Endothelial cell of umbilical vein (primary cell): ENCODE data around the gene SLC25A43. TPM values are rescaled to one million over a fixed set of nuclear protein-coding genes. Genes with fewer than 3 reads are reported as not detected.

Experiments
- BruUV-seq: library from RNA; stranded (reverse); fragments of 400-500 nt; replicated peaks from 2 replicates; lab custom pipeline; 2021; lab: Mats Ljungman, UMichigan
- CTCF ChIA-PET: fragments of 300-600, 350-600 bp; sonication (Branson Sonifier 250); formaldehyde crosslinking; loops from one replicate; lab custom pipeline; 2021; ENCODE audit warnings: antibody characterized with exemption, inconsistent platforms; lab: Charles Lee
- POLR2A ChIA-PET: fragments of 300-600, 350-600 bp; sonication (Branson Sonifier 250); formaldehyde crosslinking; loops from one replicate; lab custom pipeline; 2021; ENCODE audit warnings: antibody characterized with exemption, inconsistent platforms; lab: Charles Lee
- DNase-seq: peaks from one replicate; pipeline ENCODE4 v3.0.0-alpha.2; 2011; ENCODE audit warnings: low read depth, low spot score
- FAIRE-seq: peaks from 2 replicates; lab custom pipeline; 2011; peaks lifted over from hg19 to GRCh38; lab: Jason Lieb, UNC
- H2AFZ ChIP-seq: 2 replicates; pipeline ENCODE4 v1.6.0; 2012; ENCODE audit warnings: low read depth, low read length, control low read depth, inconsistent platforms
- H3K27ac ChIP-seq: 2 replicates; pipeline ENCODE4 v1.5.1; 2011; ENCODE audit warnings: low read depth, mild to moderate bottlenecking, control low read depth, low read length, moderate library complexity; ENCODE audit not compliant: insufficient read depth
- H3K27me3 ChIP-seq, 2 experiments: 2 replicates each; pipeline versions ENCODE4 v1.6.0 to v1.6.1; 2011; ENCODE audit warnings: low read length in 2 of 2, mixed read lengths in 1 of 2; ENCODE audit not compliant: control insufficient read depth in 2 of 2, insufficient read depth in 2 of 2
- H3K36me3 ChIP-seq, 2 experiments: 2 replicates in 1 of 2; 3 replicates in 1 of 2; pipeline ENCODE4 v1.5.1; 2011; ENCODE audit warnings: low read length in 2 of 2, mild to moderate bottlenecking in 1 of 2, moderate library complexity in 1 of 2; ENCODE audit not compliant: control insufficient read depth in 2 of 2, insufficient read depth in 2 of 2; ENCODE audit errors: extremely low read depth in 1 of 2
- H3K4me1 ChIP-seq: 3 replicates; pipeline ENCODE4 v1.5.1; 2011; ENCODE audit warnings: mild to moderate bottlenecking, low read length; ENCODE audit not compliant: control insufficient read depth, insufficient read depth; ENCODE audit errors: extremely low read depth
- H3K4me2 ChIP-seq: 2 replicates; pipeline ENCODE4 v1.6.1; 2011; ENCODE audit warnings: low read length, control low read depth, mixed read lengths; ENCODE audit not compliant: insufficient read depth
- H3K4me3 ChIP-seq, 3 experiments: fragments of 200-600 bp in 1 of 3; sonication (generic), shearing (Covaris generic) in 1 of 3; replicated peaks in 1 of 3; 2 replicates each; pipeline ENCODE4 v1.5.1; 2011 to 2016; ENCODE audit warnings: control low read depth in 3 of 3, low read length in 3 of 3, mild to moderate bottlenecking in 2 of 3, inconsistent platforms in 1 of 3, low read depth in 1 of 3, moderate library complexity in 1 of 3; ENCODE audit not compliant: insufficient read depth in 1 of 3
- H3K79me2 ChIP-seq: 2 replicates; pipeline ENCODE4 v1.6.0; 2012; ENCODE audit warnings: low read length, inconsistent platforms; ENCODE audit not compliant: control insufficient read depth, insufficient read depth
- H3K9ac ChIP-seq: replicated peaks from 2 replicates; pipeline ENCODE3; 2011; ENCODE audit warnings: low read length, control low read depth; ENCODE audit not compliant: insufficient read depth; ENCODE audit errors: extremely low read depth
- H3K9me1 ChIP-seq: replicated peaks from 3 replicates; pipeline ENCODE4 v1.6.0; 2011; ENCODE audit warnings: mild to moderate bottlenecking, low read length; ENCODE audit not compliant: control insufficient read depth, insufficient read depth; ENCODE audit errors: extremely low read depth
- H3K9me3 ChIP-seq: replicated peaks from 2 replicates; pipeline ENCODE4 v1.5.1; 2012; ENCODE audit warnings: low read length, inconsistent platforms; ENCODE audit not compliant: control insufficient read depth, insufficient read depth
- H4K20me1 ChIP-seq: replicated peaks from 2 replicates; pipeline ENCODE3; 2011; ENCODE audit warnings: mild to moderate bottlenecking, low read length; ENCODE audit not compliant: control insufficient read depth, insufficient read depth; ENCODE audit errors: extremely low read depth
- EZH2 ChIP-seq: IDR thresholded peaks from 2 replicates; pipeline ENCODE4 v1.6.1; 2012; ENCODE audit warnings: borderline replicate concordance, low read depth, mild to moderate bottlenecking, moderate library complexity, low read length, inconsistent platforms; ENCODE audit not compliant: severe bottlenecking
- FOS ChIP-seq: IDR thresholded peaks from 2 replicates; pipeline ENCODE4 v1.6.1; 2011; ENCODE audit warnings: mild to moderate bottlenecking, low read length, moderate library complexity, borderline replicate concordance; ENCODE audit not compliant: insufficient read depth
- GATA2 ChIP-seq: IDR thresholded peaks from 2 replicates; pipeline ENCODE4 v1.7.0; 2011; ENCODE audit warnings: low read depth, mild to moderate bottlenecking, moderate library complexity, mixed read lengths, low read length; ENCODE audit not compliant: insufficient read length, insufficient read depth
- JUN ChIP-seq: IDR thresholded peaks from 2 replicates; pipeline ENCODE4 v1.6.1; 2011; ENCODE audit warnings: borderline replicate concordance, low read depth; ENCODE audit not compliant: insufficient read length, insufficient read depth
- MYC ChIP-seq: IDR thresholded peaks from one replicate; pipeline ENCODE4 v1.6.1; 2011; ENCODE audit warnings: mild to moderate bottlenecking, low read depth, low read length
- POLR2A ChIP-seq: IDR thresholded peaks from 2 replicates; pipeline ENCODE4 v1.6.1; 2012; ENCODE audit warnings: low read depth, mild to moderate bottlenecking, control low read depth, low read length
- POLR2AphosphoS5 ChIP-seq: IDR thresholded peaks from 2 replicates; pipeline ENCODE4 v1.6.1; 2012; ENCODE audit warnings: low read depth, mild to moderate bottlenecking, control low read depth, low read length, moderate library complexity; ENCODE audit not compliant: insufficient read depth
- dilution Hi-C: fragments of 300-500 bp; cut with MboI; formaldehyde crosslinking; loops from one replicate; pipeline ENCODE4 v1.15.0; 2019; ENCODE audit warnings: low sequenced_read_pairs; ENCODE audit not compliant: extremely low pct_ligation_motif_present
- intact Hi-C: fragments of 100-400 bp; cut with micrococcal nuclease; formaldehyde crosslinking; loops from one replicate; pipeline ENCODE4 v1.10.0; 2022
- polyA plus RNA-seq, 4 experiments: library from polyadenylated mRNA; depleted of rRNA in 3 of 4; stranded (reverse) in 3 of 4; unstranded in 1 of 4; fragments of >200 nt; gene quantifications; 2 replicates each; pipeline versions ENCODE4 v1.2.1 to v1.2.3, GENCODE V29; 2011 to 2012; ENCODE audit warnings: missing spikeins in 1 of 4
- total RNA-seq: library from RNA; stranded (reverse); gene quantifications from 2 replicates; pipeline ENCODE4 v1.2.3, GENCODE V29; 2021
- TF ChIP-seq, protein P1 (sequence below): IDR thresholded peaks from 2 replicates; pipeline ENCODE4 v1.6.1; 2011; ENCODE audit not compliant: insufficient read depth, insufficient read length
- TF ChIP-seq, protein P2 (sequence below), 2 donors: IDR thresholded peaks; 1 replicate in 1 of 2; 2 replicates in 1 of 2; pipeline ENCODE4 v1.5.1; 2011; ENCODE audit warnings: low read length in 2 of 2, mild to moderate bottlenecking in 2 of 2, moderate library complexity in 2 of 2, control low read depth in 1 of 2, inconsistent platforms in 1 of 2, low read depth in 1 of 2; ENCODE audit not compliant: insufficient read depth in 1 of 2; ENCODE audit errors: extremely low read depth in 1 of 2

Gene SLC25A43
- total and polyA plus RNA-seq, 2 donors (not counting 3 experiments of a cell fraction or from before 2014, with no cell fraction given) = 7.2 to 11.5 TPM

DNA sequence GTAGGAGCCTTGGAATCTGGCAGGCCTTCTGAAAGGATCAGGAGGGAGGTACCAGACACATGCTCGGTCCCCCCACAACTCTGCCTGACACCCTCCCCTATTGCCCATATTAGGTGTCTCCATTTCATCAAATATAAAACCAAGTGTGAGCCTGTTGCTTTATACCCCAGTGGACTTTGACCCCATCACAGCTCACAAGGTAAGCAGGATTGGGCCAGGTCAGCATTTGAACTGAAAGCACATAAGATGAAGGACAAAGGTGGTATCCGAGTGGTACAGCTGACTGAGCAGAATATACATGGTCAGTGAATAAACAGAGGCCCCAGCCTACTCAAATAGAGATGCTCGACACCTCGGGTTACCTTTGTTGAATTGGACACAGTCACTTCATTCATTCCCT lies 20.0 kb downstream of the SLC25A43 start:
- Histone ChIP-seq H3K79me2 (no peaks in the 10 kb centered on the region), H2AFZ (no peak overlapping the region), H3K4me3 (no peak overlapping the region), H3K9me1 (no peaks in the 10 kb centered on the region), H3K27me3 (no peaks in the 10 kb centered on the region), H3K4me2 (no peak overlapping the region), H3K9ac (no peak overlapping the region), H4K20me1 (no peaks in the 10 kb centered on the region), H3K9me3 (no peaks in the 10 kb centered on the region), H3K27ac (no peak overlapping the region), H3K36me3 (no peaks in the 10 kb centered on the region), H3K4me1 (no peaks in the 10 kb centered on the region)
- no TSS peak for BruUV-seq
- dilution Hi-C loops = no loop called here
- FAIRE-seq (no peak), DNase-seq (no peak)
- ChIA-PET POLR2A (no interaction called here), CTCF (no interaction called here)
- intact Hi-C loops = no loop called here
- TF ChIP-seq, protein P1, sequence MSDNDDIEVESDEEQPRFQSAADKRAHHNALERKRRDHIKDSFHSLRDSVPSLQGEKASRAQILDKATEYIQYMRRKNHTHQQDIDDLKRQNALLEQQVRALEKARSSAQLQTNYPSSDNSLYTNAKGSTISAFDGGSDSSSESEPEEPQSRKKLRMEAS = no peak
- TF ChIP-seq, protein P2, sequence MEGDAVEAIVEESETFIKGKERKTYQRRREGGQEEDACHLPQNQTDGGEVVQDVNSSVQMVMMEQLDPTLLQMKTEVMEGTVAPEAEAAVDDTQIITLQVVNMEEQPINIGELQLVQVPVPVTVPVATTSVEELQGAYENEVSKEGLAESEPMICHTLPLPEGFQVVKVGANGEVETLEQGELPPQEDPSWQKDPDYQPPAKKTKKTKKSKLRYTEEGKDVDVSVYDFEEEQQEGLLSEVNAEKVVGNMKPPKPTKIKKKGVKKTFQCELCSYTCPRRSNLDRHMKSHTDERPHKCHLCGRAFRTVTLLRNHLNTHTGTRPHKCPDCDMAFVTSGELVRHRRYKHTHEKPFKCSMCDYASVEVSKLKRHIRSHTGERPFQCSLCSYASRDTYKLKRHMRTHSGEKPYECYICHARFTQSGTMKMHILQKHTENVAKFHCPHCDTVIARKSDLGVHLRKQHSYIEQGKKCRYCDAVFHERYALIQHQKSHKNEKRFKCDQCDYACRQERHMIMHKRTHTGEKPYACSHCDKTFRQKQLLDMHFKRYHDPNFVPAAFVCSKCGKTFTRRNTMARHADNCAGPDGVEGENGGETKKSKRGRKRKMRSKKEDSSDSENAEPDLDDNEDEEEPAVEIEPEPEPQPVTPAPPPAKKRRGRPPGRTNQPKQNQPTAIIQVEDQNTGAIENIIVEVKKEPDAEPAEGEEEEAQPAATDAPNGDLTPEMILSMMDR (IDR thresholded peaks at IDR 0.05; ENCODE audit: extremely low read depth in 1 of 2, insufficient read depth in 1 of 2, low read depth in 1 of 2, low read length in 2 of 2) = no peak
- TF ChIP-seq EZH2 (no peak), GATA2 (no peak), JUN (no peak), MYC (no peak), FOS (no peak), POLR2A (no peak), POLR2AphosphoS5 (no peak)
